GM19099 (cell line): Measurements from ENCODE around the gene PTPRN2.

Experiments used
- POLR2A ChIP-seq: IDR thresholded peaks from 3 replicates; pipeline ENCODE4 v1.6.1; 2011; ENCODE audit warnings: low read depth; ENCODE audit not compliant: insufficient read length; ENCODE audit errors: extremely low read depth

PTPRN2 gene

DNA sequence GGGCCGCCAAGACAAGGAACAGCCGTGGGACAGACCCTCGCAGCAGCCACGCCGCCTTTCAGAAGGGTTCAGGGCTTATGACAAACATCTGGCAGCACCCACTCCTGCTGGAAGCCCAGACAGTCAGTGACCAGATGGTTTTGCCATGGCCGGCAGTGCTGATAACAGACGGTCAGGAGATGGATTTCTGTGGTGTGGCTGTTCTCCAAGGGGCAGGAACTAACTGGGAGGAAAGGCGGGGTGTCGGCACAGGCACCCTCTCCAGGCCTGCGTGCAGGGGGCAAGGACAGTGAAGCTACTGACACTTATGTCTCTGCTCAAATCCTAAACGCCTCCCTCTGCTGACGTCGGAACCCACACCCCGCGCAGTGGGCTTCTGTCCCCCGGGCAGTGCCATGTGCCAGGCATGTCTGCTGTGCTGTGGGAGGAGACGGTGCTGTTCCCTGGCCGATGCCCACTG, 834.8 kb downstream of the PTPRN2 start:
- TF ChIP-seq POLR2A: no peak

DNA sequence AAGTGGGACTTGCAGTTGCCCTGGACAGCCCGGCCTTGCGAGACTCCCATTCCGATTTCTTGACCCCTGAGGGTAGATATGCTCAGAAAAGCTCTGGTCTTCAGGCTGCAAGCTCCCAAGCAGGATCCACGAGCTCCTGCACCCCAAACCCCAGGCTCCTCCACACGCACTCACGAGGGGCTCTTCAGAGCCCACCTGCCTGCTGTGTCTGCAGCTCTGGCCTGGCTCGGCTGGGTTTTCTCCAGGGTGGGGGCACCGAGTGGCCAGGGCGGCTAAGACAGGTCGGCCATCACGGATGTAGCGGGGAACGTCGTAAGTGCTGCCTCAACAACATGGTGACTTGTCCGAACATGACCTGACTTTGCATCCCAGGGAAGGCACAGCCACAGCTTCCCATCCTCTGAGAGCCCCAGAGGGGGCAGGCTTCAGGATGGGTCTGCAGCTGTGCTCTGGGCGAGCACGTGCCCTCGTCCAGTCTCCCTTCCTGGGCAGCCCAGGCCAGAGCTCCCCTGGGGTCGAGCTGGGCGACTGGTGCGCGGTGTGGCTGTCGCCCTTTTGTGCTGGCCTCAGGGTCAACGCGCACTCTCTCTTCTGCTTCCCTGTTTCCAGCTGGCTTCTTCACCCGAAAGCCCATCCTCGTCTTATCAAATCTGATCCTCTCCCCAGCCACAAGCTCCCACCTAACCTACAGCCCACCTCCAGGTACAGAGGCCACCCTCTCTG, 835.5 kb downstream of the PTPRN2 start:
- TF ChIP-seq POLR2A: no peak

DNA sequence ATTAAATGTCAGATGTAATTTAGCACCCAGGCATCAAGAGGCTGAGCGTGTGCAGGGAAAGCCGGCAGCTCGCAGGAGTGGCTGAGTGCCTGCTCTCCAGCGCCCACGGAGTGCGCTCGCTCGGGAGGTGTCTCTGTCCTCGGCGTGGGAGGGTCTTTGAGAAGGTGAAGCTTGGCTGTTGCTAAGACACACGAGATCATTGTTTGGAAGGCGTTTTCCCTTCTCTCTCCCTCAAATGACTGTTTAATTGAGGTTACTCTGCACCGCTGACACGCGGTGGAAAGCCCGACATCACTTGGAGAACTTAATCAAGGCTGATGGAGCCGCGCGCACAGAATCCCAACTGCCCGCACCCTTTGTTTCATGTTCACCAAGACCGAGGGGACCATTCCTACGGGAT, 836.2 kb downstream of the PTPRN2 start:
- TF ChIP-seq POLR2A: no peak

DNA sequence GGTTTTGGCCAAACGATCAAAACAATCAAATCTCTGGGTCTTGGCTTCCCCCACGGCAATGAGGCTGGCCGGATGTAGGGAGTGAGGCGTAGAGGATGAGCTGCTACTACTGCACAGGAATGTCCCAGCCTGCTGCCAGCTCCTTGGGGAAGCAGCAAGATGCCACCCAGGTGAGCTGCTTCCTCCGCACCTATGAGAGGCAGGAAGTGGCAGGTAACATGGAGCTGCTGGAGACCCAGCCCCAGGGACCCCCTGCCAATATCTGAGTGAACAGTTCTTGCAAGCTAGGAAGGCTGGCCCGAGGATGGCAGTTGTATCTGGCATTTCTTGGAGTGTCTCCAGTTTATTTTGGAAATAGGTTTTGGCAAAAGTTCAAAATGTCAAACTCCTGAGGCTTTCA, 837.3 kb downstream of the PTPRN2 start:
- no peak for TF ChIP-seq POLR2A

DNA sequence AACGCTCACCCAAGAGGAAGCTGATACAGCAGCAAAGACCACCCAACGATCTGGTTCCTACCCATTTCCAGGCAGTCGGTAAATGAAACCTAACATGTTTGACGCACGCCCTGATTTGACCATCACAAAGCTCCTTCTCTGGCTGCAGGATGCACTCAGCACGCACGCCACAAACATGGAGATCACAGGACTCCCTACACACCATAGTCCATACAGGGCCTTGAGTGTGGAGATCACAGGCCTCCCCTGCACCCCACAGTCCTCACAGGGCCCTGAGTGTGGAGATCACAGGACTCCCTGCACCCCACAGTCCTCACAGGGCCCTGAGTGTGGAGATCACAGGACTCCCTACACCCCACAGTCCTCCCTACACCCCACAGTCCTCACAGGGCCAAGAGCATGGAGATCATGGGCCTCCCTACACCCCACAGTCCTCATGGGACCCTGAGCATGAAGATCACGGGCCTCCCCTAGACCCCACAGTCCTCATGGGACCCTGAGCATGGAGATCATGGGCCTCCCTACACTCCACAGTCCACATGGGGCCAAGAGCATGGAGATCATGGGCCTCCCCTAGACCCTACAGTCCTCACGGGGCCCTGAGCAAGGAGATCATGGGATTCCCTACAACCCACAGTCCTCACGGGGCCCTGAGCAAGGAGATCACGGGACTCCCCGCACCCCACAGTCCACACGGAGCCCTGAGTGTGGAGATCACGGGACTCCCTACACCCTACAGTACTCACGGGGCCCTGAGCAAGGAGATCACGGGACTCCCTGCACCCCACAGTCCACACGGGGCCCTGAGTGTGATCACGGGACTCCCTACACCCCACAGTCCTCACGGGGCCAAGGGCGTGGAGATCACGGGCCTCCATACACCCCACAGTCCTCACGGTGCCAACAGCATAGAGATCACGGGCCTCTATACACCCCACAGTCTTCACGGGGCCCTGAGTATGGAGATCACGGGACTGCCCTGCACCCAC, 841.6 kb downstream of the PTPRN2 start:
- TF ChIP-seq POLR2A: no peak

DNA sequence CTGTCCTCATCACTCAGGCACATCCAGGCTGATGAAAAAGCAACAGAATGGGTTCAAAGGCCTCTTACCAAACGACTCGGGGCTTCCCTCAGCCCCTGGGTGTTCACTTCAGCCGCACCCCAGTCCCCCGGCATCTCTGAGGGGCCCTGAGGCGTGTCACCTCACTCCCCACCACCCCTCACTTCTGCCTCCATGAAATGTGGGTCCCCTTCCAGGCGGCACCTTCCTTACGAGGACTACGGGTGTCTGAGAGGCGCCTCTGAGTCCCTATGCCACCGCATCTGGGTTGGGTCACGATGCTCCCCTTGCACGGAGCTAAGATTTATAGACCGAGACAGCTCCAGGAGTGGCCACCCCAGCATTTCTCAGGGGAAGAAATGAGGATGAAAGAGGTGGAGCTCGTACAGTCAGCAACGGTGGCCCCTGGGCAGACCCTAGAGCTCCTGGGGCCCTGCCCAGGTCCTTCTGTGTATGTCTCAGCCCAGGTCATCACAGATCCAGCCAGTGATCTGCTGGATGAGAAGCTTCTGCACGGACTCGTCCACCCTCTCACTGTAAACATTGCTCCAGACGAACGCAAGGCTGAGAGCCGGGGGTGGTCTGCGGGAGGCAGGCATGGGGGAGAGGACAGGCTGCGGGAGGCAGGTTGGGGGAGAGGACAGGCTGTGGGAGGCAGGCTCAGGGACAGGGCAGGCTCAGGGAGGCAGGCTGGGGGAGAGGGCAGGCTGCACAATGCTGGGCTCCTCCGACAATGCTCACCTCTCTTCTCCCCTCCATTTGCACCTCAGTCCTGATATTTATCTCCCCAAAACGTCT, 842.6 kb downstream of the PTPRN2 start:
- no peak for TF ChIP-seq POLR2A

DNA sequence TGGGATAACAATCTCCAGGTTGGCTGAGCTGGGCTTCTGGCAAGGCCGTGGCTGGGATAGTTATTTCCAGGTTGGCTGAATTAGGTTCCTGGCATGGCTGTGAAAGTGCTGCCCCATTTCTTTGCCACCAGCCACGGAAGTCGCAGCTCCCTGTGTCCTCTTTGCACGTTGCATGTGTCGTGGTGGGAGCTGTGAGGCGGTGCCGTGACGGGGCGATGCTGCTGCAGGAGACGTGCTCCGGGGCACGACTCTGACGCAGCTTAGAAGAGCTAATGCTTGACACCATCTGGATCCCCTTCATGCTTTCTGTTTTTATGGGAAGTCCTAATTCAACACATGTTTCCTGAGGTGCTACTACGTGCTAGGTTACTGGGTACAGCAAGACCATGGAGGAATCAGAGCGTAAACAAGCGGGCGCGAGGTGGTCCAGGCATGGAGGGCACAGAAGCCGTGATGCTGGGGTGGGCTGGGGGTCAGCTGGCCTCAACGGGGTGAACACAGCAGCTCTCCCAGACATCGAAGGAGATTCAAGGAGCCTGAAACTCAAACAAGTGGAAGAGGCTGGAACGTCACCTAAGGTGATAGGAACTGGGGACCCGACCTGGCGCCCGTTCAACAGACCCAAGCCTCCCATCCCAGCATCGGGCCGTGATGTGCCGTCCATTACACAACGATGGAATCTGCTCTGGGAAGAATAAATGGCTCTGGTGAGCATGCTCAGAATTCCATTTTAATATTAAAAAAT, 843.7 kb downstream of the PTPRN2 start:
- no peak for TF ChIP-seq POLR2A

DNA sequence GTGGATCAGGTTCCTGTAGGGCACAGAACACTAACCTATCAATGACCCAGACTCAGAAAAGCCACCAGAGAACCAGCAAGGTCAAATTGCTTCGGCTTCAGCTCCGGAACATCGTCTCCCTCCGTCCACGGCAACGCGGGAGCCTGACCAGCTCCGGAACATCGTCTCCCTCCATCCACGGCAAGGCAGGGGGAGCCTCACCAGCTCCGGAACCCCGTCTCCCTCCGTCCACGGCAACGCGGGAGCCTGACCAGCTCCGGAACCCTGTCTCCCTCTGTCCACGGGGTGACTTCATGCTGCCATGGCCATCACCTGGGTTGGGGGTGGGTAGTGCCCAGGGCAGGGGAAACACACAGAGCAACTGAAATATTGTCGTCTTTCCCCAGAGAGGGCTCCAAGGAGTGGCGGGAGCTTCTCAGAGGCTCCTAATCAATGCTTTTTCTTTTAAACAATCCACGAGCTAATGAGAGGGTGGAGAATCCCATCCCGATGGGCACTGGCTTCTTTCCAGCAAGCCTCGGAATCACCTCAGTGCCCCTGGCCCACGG, 847.3 kb downstream of the PTPRN2 start:
- no peak for TF ChIP-seq POLR2A

DNA sequence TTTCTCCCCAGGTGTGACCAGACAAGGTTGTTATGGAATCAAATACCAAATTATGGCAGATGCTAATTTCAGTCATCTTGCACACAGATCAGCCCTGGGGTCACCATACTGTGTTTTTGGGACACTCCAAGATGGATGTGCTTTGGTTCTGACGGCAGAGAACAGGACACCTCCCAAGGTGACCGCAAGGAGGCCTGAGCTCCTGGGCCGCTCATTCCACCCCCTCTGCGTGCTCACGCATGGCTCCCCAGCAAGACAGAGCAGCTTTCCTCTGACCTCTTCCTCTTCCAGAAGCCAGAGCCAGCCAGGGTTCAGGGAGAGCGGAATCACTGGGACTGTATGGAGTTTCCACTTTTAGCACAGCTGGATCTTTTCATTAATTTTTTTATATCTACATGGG, 848.0 kb downstream of the PTPRN2 start:
- no peak for TF ChIP-seq POLR2A

DNA sequence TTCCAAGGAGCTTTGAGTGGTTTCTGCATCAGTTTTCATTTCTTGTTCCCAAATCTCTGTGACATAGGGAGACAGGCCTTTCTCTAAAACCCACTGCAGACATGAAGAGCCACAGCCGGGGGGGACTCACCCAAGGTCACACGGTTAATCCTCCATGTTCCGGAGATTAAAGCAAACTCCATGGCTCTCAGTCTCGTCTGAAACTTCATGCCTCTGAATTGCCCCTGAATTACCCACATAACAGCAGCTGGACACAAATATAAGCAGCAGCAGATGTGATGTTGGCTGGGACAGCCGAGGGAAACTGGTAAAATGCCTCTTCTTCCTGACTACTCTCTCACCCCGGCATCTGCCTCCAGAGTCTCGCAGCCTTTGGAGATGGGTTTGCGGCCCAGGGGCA, 848.6 kb downstream of the PTPRN2 start:
- TF ChIP-seq POLR2A: no peak

DNA sequence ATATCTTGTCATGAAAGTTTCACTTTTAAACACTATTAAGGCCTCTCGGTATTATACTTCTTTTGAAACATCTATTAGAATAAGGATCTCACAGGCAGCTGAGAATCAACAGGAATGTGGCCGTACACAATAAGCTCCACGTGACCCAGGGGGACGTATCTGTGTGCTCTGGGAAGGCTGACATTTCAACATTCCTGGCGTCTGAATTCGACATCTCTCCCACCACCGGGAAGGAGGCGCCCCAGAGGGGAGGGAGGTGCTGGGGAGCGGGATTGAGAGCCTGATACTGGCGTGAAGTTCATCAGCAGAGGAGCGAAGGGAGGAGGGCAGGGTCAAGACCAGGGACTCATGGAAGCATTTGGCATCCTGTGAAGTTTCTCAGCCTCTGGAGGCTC, 849.6 kb downstream of the PTPRN2 start:
- no peak for TF ChIP-seq POLR2A

DNA sequence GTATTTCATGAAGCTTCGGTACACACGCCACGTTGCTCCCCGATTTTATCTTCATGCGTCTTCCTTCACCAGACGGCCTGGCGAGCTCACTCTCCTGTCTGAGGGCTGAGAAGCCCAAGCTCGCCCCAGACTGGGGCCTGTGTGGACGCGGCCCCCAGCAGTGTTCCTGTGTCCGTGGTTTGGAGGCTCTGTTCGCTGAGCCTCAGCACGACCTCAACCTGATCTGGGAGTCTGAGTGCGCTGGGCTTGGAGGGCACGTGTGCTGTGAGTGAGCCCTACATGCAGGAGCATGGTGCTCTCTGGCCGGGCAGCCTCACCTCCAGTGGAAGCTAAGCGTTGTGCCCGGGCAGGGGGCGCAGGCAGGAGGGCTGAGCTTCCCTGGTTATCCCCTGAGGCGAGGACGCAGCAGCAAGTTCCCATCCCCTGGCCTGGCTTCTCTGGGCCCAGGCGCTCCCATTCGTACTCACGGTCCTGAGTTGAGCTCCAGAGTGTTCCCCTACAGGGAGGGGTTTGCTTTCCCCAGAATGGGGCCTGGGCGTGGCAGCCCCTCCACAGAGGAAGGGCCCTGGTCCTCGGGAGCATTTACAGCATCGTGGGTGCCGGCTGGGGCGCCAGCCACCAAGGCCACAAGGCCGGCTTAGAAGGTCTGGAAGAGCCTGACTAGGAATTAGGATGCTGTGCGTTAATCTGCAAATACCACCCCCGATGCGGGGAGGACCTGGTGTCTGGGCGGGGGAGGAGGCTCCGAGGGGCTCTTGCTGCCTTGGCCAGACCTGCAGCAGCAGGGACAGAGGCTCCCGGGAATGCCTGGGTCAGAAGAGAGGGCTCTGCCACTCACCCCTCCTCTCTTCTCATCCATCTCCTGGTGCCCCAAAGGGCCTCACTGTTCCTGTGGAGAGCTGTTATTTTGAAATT, 850.2 kb downstream of the PTPRN2 start:
- TF ChIP-seq POLR2A: no peak

DNA sequence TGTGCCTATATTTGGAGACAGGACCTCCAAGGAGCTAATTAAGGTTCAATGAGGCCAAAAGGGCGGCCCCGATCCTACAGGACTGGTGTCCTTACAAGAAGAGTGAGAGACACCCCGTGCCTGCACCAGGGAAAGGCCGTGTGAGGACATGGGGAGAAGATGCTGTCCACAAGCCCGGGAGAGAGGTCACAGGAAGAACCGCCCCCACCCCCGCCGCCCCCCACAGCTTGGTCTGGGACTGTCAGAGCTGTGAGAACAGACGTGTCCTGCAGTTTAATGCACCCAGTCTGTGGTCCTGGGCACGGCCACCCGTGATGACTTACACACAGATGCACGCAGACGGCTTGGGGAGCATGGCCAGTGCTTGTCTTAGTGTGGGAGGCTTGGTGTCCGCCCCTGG, 851.3 kb downstream of the PTPRN2 start:
- TF ChIP-seq POLR2A: no peak
